Upper lobe of left lung (tissue), 4 donors: Measurements from ENCODE around the gene FARP1.

Experiments used
- CTCF ChIP-seq, 6 experiments: fragments of 450-650 bp in 4 of 6; fragments of 200-600 bp in 2 of 6; sonication (generic) in 2 of 6; IDR thresholded peaks; one replicate each; pipeline ENCODE4 v1.5.1; 2016 to 2019; ENCODE audit warnings: antibody characterized with exemption in 6 of 6
- EP300 ChIP-seq, 4 donors: sonication (generic); formaldehyde crosslinking; IDR thresholded peaks; one replicate each; pipeline ENCODE4 v1.5.1; 2017; ENCODE audit warnings: antibody characterized with exemption in 4 of 4, control low read depth in 2 of 4
- POLR2A ChIP-seq, 4 donors: fragments of 450-650 bp; IDR thresholded peaks; one replicate each; pipeline ENCODE4 v1.5.1; 2016 to 2017; ENCODE audit warnings: antibody characterized with exemption in 4 of 4, mild to moderate bottlenecking in 2 of 4
- POLR2AphosphoS5 ChIP-seq, 2 donors: sonication (generic); formaldehyde crosslinking; IDR thresholded peaks; one replicate each; pipeline ENCODE4 v1.5.1; 2017; ENCODE audit warnings: antibody characterized with exemption in 2 of 2

- TF ChIP-seq POLR2A (IDR thresholded peaks at IDR 0.05) (no peak), CTCF (IDR thresholded peaks at IDR 0.05) (no peak), EP300 (IDR thresholded peaks at IDR 0.05) (no peak), POLR2AphosphoS5 (IDR thresholded peaks at IDR 0.05) (no peak)
Measured at GRCh38 chr13:98192008-98192407, 49.1 kb downstream of the FARP1 start.
